ENCODE results near the gene TMCC1.
"Not testable (repeated sequence)": the region's sequence is repeated elsewhere in the genome, so short reads cannot be mapped to it uniquely, and the experiment has no call there.

TMCC1 gene

DNA sequence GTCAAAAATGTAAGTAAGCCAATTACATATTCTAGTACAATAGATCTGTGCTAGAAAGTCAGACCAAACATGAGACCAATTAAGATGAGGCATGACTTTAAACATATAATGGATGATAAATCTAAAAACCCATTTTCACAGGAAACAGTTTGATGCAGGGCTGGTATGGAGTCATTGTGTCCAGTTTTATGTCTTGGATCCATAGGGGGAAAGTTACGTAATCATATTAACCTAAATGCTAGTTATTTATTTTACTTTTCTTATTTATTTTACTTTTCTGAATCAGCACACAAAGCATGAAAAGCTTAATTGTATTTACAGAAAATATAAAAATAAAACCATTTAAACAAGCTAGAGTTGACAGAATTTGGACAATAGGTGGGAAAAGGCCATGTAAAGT lies 26.3 kb upstream of the TMCC1 start:
- Histone ChIP-seq H3K9ac (ENCODE audit: low read length) (no peak overlapping the region), H3K36me3 (ENCODE audit: insufficient read depth, low read length) (no peaks in the 10 kb centered on the region), H3K27me3 (ENCODE audit: control insufficient read depth in 1 of 2, insufficient read depth in 2 of 2, low read length in 2 of 2) (no peaks in the 10 kb centered on the region), H3K4me1 (ENCODE audit: insufficient read depth, low read length) (no peaks in the 10 kb centered on the region), H3K9me3 (ENCODE audit: low read length) (peaks cover 8% of the 10 kb centered on the region), H3K4me3 (ENCODE audit: low read depth in 1 of 2, low read length in 2 of 2) (no peak overlapping the region), H3K27ac (ENCODE audit: low read depth, low read length) (no peak overlapping the region)

DNA sequence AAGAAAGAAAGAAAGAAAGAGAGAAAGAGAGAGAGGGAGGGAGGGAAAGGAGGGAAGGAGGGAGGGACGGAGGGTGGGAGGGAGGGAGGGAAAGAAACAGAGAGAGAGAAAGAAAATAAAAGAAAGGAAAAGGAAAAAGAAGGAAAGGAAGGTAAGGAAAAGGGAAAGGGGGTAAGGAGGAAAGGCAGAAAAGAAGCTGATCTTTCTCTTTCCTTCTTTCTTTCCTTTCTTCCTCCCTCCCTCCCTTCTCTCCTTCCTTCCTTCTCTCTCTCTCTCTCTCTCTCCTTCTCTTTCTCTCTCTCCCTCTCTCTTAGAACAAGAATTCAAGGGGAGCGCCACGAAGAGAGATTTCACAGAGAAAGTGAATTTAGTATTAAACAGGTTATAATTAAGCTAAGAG lies 25.8 kb upstream of the TMCC1 start:
- no peak overlapping the region for H3K9ac ChIP-seq (ENCODE audit: low read length)
- H3K36me3 ChIP-seq (ENCODE audit: insufficient read depth, low read length) = no peaks in the 10 kb centered on the region
- no peaks in the 10 kb centered on the region for H3K27me3 ChIP-seq (ENCODE audit: control insufficient read depth in 1 of 2, insufficient read depth in 2 of 2, low read length in 2 of 2)
- H3K27ac ChIP-seq (ENCODE audit: low read depth, low read length) = no peak overlapping the region
- no peak overlapping the region for H3K4me3 ChIP-seq (ENCODE audit: low read depth in 1 of 2, low read length in 2 of 2)
- H3K9me3 ChIP-seq (ENCODE audit: low read length) = peaks cover 8% of the 10 kb centered on the region
- H3K4me1 ChIP-seq (ENCODE audit: insufficient read depth, low read length) = no peaks in the 10 kb centered on the region

DNA sequence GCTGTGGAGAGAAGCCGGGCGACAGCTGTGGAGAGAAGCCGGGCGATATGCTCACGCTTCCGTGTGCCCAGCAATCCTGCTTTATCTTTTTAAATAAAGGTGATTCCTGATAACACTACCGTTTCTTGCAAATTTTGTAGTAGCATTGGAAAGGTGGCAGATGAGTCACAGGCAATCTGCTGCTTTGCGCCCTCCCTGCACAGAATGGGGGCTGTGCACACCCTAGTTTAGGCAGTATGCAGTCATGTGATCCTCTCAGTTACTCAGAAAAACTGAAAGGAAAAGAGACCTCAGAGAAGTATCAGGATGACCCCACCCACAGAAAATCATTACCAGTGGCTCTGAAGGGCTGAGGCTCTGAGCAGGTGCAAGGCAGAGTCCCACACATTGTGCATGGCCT lies 24.9 kb upstream of the TMCC1 start:
- H3K4me1 ChIP-seq (ENCODE audit: insufficient read depth, low read length) = no peaks in the 10 kb centered on the region
- no peaks in the 10 kb centered on the region for H3K36me3 ChIP-seq (ENCODE audit: insufficient read depth, low read length)
- no peak overlapping the region for H3K27ac ChIP-seq (ENCODE audit: low read depth, low read length)
- no peaks in the 10 kb centered on the region for H3K27me3 ChIP-seq (ENCODE audit: control insufficient read depth in 1 of 2, insufficient read depth in 2 of 2, low read length in 2 of 2)
- H3K9ac ChIP-seq (ENCODE audit: low read length) = no peak overlapping the region
- H3K9me3 ChIP-seq (ENCODE audit: low read length) = peaks cover 8% of the 10 kb centered on the region
- no peak overlapping the region for H3K4me3 ChIP-seq (ENCODE audit: low read depth in 1 of 2, low read length in 2 of 2)

DNA sequence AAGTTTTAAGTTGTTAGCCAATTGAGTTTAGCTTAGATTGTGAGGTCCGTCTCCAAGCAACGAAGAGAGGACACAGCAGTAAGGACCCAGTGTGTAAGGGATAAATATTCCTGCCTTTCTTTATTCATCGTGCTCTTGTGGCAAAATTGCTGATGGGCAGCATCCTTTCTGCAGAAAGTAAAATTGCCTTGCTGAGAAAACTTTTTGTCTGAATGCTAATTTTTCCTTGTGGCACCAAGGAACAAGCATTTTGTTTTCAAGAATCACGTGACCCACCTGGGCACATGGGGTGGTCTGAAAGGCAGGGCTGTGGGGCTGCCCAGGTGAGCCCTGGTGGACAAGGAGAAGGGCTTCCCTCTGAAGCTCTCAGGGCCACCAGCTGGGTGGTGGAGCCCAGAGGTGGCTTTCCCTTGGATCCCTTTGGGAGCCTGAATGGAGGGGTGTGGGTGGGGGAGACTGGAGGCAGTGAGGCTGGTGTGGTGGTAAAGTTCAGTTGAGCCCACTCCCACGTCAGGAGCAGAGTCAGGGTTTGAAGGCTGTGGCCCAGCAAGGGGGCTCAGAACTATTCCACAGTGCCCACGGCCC lies 24.0 kb upstream of the TMCC1 start:
- H3K36me3 ChIP-seq (ENCODE audit: insufficient read depth, low read length) = no peaks in the 10 kb centered on the region
- no peaks in the 10 kb centered on the region for H3K27me3 ChIP-seq (ENCODE audit: control insufficient read depth in 1 of 2, insufficient read depth in 2 of 2, low read length in 2 of 2)
- no peaks in the 10 kb centered on the region for H3K4me1 ChIP-seq (ENCODE audit: insufficient read depth, low read length)
- no peak overlapping the region for H3K9ac ChIP-seq (ENCODE audit: low read length)
- no peak overlapping the region for H3K27ac ChIP-seq (ENCODE audit: low read depth, low read length)
- peaks cover 8% of the 10 kb centered on the region for H3K9me3 ChIP-seq (ENCODE audit: low read length)
- H3K4me3 ChIP-seq (ENCODE audit: low read depth in 1 of 2, low read length in 2 of 2) = no peak overlapping the region

DNA sequence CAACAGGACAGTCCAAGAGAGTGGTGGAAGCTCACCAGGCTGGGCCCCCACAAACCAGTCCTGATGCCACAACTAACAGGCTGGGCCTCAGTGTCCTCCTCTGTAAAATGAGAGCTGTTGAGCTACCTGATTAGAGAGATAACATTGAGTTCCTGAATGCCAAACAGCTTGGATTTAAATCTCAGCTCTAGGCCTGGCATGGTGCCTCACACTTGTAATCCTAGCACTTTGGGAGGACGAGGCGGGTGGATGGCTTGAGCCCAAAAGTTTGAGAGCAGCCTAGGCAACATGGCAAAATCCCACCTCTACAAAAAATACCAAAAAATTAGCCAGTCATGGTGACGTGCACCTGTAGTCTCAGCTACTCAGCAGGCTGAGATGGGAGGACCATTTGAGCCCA lies 20.1 kb upstream of the TMCC1 start:
- Histone ChIP-seq H3K9ac (ENCODE audit: low read length) (no peak overlapping the region), H3K9me3 (ENCODE audit: low read length) (peaks cover 8% of the 10 kb centered on the region), H3K4me3 (ENCODE audit: low read depth in 1 of 2, low read length in 2 of 2) (no peak overlapping the region), H3K4me1 (ENCODE audit: insufficient read depth, low read length) (no peaks in the 10 kb centered on the region), H3K27ac (ENCODE audit: low read depth, low read length) (no peak overlapping the region), H3K36me3 (ENCODE audit: insufficient read depth, low read length) (no peaks in the 10 kb centered on the region), H3K27me3 (ENCODE audit: control insufficient read depth in 1 of 2, insufficient read depth in 2 of 2, low read length in 2 of 2) (no peaks in the 10 kb centered on the region)

DNA sequence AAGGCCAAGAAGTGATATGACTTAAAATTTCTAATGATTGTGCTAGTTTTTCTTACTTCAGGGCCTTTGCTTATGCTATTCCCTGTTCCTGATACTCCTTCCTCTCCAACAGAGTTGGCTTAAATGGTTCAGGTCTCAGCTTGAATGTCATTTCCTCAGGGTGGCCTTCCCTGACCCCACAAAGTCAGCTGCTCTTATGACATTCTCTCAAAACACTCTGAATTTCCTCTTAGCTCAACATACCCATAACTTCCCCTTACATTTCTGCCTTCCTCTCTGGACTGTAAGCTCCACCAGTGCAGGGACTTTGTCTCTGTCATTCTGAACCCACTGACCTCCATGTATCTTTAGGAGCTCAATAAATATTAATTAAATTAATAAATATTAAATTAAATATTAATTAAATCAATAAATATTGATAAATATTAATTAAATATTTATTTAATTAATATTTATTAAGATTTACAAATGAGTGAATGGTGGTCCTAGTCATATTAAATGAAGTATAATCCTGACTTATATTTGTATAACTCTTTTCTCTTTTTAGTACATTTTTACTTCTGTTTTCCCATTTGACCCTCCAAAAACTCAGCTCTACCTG lies 17.9 kb upstream of the TMCC1 start:
- no peaks in the 10 kb centered on the region for H3K4me1 ChIP-seq (ENCODE audit: insufficient read depth, low read length)
- H3K27ac ChIP-seq (ENCODE audit: low read depth, low read length) = no peak overlapping the region
- no peak overlapping the region for H3K4me3 ChIP-seq (ENCODE audit: low read depth in 1 of 2, low read length in 2 of 2)
- H3K9ac ChIP-seq (ENCODE audit: low read length) = no peak overlapping the region
- peaks cover 2% of the 10 kb centered on the region for H3K9me3 ChIP-seq (ENCODE audit: low read length)
- H3K27me3 ChIP-seq (ENCODE audit: control insufficient read depth in 1 of 2, insufficient read depth in 2 of 2, low read length in 2 of 2) = no peaks in the 10 kb centered on the region
- H3K36me3 ChIP-seq (ENCODE audit: insufficient read depth, low read length) = no peaks in the 10 kb centered on the region

DNA sequence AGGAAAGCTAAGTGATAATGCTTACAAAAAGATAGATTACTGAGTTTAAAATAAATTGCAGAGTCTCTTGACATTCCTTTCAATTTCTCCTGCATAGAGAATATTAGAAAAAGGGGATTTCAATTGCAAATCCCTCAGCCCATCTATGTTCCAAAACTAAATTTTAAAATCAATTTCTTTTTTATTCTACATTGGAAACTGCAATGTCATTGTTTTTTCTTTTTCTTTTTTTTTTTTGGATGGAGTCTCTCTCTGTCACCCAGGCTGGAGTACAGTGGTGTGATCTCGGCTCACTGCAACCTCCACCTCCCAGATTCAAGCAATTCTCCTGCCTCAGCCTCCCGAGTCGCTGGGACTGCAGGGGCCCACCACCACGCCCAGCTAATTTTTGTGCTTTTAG lies 15.7 kb upstream of the TMCC1 start:
- H3K4me3 ChIP-seq (ENCODE audit: low read depth in 1 of 2, low read length in 2 of 2); H3K4me1 ChIP-seq (ENCODE audit: insufficient read depth, low read length): not testable (repeated sequence)

DNA sequence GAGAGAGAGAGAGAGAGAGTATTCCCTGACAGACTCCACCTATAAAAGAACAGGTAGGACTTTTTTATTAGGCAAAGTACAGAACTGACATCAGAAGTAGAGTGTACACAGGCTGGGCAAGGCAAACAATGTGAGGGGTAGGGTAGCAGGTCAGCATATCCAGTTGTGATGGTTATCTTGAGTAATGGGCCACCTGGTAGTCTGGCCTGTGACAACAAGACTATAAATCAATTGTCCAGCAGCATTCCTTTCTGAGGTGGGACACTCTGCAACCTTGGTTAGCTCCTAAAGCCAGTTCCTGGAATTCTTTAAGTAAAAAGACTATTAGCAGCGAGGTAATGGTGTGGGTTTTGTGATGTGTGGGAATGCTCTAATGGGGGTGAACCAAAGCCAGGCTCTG lies 14.9 kb upstream of the TMCC1 start:
- Histone ChIP-seq H3K9me3 (ENCODE audit: low read length) (no peaks in the 10 kb centered on the region), H3K36me3 (ENCODE audit: insufficient read depth, low read length) (no peaks in the 10 kb centered on the region), H3K27me3 (ENCODE audit: control insufficient read depth in 1 of 2, insufficient read depth in 2 of 2, low read length in 2 of 2) (no peaks in the 10 kb centered on the region), H3K27ac (ENCODE audit: low read depth, low read length) (no peak overlapping the region), H3K9ac (ENCODE audit: low read length) (no peak overlapping the region), H3K4me1 (ENCODE audit: insufficient read depth, low read length) (no peaks in the 10 kb centered on the region), H3K4me3 (ENCODE audit: low read depth in 1 of 2, low read length in 2 of 2) (no peak overlapping the region)

More for the DNA sequence above, 15.7 kb upstream of the TMCC1 start:
- not testable (repeated sequence) for H3K27ac ChIP-seq (ENCODE audit: low read depth, low read length); H3K9me3 ChIP-seq (ENCODE audit: low read length); H3K27me3 ChIP-seq (ENCODE audit: control insufficient read depth in 1 of 2, insufficient read depth in 2 of 2, low read length in 2 of 2); H3K9ac ChIP-seq (ENCODE audit: low read length); H3K36me3 ChIP-seq (ENCODE audit: insufficient read depth, low read length)

DNA sequence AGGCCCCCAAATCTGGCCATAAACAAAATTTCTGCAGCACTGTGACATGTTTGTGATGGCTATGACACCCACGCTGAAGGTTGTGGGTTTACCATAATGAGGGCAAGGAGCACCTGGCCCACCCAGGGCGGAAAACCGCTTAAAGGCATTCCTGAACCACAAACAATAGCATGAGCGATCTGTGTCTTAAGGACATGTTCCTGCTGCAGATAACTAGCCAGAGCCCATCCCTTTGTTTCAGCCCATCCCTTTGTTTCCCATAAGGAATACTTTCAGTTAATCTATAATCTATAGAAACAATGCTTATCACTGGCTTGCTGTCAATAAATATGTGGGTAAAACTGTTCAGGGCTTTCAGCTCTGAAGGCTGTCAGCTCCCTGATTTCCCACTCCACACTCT lies 7.8 kb upstream of the TMCC1 start:
- not testable (repeated sequence) for H3K9me3 ChIP-seq (ENCODE audit: low read length); H3K36me3 ChIP-seq (ENCODE audit: insufficient read depth, low read length); H3K4me3 ChIP-seq (ENCODE audit: low read depth in 1 of 2, low read length in 2 of 2); H3K27ac ChIP-seq (ENCODE audit: low read depth, low read length); H3K27me3 ChIP-seq (ENCODE audit: control insufficient read depth in 1 of 2, insufficient read depth in 2 of 2, low read length in 2 of 2); H3K4me1 ChIP-seq (ENCODE audit: insufficient read depth, low read length); H3K9ac ChIP-seq (ENCODE audit: low read length)

DNA sequence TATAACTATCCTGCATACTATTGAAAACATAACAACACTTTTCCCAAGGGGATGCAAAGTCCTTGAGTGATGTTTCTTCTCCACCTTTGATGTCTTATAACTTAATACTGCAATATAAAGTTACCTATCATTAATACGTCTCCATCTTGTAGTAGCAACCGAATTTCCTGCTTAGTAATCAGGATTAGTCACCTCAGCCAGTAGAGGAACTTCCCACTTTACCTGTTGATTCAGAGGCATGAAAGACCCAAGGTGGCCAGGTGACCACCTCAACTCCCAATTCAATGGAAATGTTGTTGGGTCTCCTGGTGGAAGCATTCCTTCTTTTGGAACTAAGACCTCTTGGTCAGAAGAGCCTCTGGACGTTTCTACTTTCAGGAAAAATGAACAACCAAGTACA lies 3.5 kb upstream of the TMCC1 start:
- Histone ChIP-seq H3K27me3 (ENCODE audit: control insufficient read depth in 1 of 2, insufficient read depth in 2 of 2, low read length in 2 of 2) (no peaks in the 10 kb centered on the region), H3K27ac (ENCODE audit: low read depth, low read length) (no peak overlapping the region), H3K9me3 (ENCODE audit: low read length) (no peaks in the 10 kb centered on the region), H3K4me1 (ENCODE audit: insufficient read depth, low read length) (peaks cover 4% of the 10 kb centered on the region), H3K9ac (ENCODE audit: low read length) (no peak overlapping the region), H3K36me3 (ENCODE audit: insufficient read depth, low read length) (no peaks in the 10 kb centered on the region), H3K4me3 (ENCODE audit: low read depth in 1 of 2, low read length in 2 of 2) (no peak overlapping the region)

DNA sequence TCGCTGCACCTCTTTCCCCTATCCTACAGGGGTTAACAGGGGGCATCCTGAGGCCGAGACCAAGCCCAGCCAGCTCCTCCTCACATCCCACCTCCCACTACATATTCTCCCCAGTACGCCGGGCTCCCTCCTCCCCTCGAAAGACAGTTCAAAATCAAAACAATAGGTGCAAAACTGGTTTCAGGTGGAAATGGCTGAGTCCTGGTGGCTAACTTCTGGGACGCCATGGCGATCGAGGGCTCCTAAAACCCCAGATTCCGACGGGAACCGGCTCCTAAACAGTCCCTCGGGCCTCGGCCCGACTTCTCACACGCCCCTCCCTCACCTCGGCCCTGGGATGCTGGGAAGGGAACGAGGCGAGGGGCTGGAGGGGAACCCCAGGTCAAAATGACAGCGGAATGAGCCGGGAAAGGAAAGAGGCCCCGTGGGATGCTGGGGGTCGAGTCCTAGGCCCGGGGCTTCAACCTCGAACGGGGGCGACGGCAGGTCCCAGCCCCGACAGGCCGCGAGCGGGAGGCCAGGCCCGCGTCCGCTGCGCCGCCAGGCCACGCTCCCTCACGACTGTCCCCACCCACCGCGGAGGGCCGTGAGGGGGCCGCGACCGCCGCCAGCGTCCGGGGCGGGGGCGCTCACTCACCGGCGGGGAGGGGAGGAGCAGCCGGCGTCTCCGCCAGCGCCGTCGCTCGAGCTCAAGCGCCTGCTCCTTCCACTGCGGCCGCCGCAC lies 492 bp downstream of the TMCC1 start:
- H3K9ac ChIP-seq (ENCODE audit: low read length) = peak overlapping the region; percentile 92
- H3K4me1 ChIP-seq (ENCODE audit: insufficient read depth, low read length) = peaks cover 37% of the 10 kb centered on the region
- H3K27ac ChIP-seq (ENCODE audit: low read depth, low read length) = peak overlapping the region; percentile 97

DNA sequence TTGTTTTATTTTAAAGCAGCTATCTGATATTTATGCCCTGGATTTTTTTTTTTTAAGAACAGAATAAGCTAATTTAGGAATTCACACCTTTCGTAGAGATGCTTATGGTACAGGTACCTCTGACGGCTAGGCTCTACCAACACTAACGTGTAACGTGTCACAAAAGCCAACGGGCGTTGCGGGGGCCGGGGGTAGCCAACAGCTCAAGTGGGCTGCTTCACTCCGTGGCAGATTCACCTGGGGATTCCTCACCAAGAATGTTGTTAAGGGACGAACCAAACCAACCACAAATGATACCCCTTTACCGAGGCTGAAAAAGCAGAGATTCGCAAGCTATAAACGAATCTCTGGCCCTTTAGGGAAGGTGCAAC lies 1.0 kb downstream of the TMCC1 start:
- H3K4me1 ChIP-seq (ENCODE audit: insufficient read depth, low read length) = peaks cover 38% of the 10 kb centered on the region
- H3K27ac ChIP-seq (ENCODE audit: low read depth, low read length) = peak overlapping the region; percentile 97
- H3K9ac ChIP-seq (ENCODE audit: low read length) = peak overlapping the region; percentile 92
- H3K27me3 ChIP-seq (ENCODE audit: control insufficient read depth in 1 of 2, insufficient read depth in 2 of 2, low read length in 2 of 2) = no peaks in the 10 kb centered on the region
- no peaks in the 10 kb centered on the region for H3K36me3 ChIP-seq (ENCODE audit: insufficient read depth, low read length)
- H3K9me3 ChIP-seq (ENCODE audit: low read length) = no peaks in the 10 kb centered on the region
- H3K4me3 ChIP-seq (ENCODE audit: low read depth in 1 of 2, low read length in 2 of 2) = peak overlapping the region; percentile 85 to 100

More for the DNA sequence above, 492 bp downstream of the TMCC1 start:
- no peaks in the 10 kb centered on the region for H3K9me3 ChIP-seq (ENCODE audit: low read length)
- no peaks in the 10 kb centered on the region for H3K36me3 ChIP-seq (ENCODE audit: insufficient read depth, low read length)
- H3K4me3 ChIP-seq (ENCODE audit: low read depth in 1 of 2, low read length in 2 of 2) = peak overlapping the region; percentile 85 to 100
- H3K27me3 ChIP-seq (ENCODE audit: control insufficient read depth in 1 of 2, insufficient read depth in 2 of 2, low read length in 2 of 2) = no peaks in the 10 kb centered on the region
